Measurements from ENCODE around the gene AKT1S1.

Gene AKT1S1

DNA sequence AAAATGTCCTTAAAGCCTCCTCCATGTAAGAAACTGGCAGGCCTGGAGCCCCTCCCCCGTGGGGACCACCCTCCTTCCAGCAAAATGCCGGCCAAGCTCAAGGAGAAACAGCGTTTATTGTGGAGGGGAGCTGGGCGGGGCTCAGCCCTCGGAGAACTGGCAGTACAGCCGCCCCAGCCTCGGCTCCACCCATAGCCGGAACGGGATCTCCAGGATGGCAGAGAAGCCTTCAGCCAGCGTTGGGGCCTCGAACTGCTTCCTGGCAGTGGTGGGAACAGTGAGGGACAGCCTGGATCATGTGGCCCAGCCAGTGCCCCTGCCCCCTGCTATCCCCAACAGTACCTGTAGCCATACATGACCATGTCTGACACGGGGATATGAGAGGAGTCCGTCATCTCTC lies 16.0 kb downstream of the AKT1S1 start:
- TF ChIP-seq, protein P1, sequence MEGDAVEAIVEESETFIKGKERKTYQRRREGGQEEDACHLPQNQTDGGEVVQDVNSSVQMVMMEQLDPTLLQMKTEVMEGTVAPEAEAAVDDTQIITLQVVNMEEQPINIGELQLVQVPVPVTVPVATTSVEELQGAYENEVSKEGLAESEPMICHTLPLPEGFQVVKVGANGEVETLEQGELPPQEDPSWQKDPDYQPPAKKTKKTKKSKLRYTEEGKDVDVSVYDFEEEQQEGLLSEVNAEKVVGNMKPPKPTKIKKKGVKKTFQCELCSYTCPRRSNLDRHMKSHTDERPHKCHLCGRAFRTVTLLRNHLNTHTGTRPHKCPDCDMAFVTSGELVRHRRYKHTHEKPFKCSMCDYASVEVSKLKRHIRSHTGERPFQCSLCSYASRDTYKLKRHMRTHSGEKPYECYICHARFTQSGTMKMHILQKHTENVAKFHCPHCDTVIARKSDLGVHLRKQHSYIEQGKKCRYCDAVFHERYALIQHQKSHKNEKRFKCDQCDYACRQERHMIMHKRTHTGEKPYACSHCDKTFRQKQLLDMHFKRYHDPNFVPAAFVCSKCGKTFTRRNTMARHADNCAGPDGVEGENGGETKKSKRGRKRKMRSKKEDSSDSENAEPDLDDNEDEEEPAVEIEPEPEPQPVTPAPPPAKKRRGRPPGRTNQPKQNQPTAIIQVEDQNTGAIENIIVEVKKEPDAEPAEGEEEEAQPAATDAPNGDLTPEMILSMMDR (IDR thresholded peaks at IDR 0.05; ENCODE audit: low read depth, low read length, missing control alignments): no peak
- no peak overlapping the region for H3K4me3 ChIP-seq (ENCODE audit: low read depth, low read length)
- DNase-seq (ENCODE audit: low read depth): no peak

DNA sequence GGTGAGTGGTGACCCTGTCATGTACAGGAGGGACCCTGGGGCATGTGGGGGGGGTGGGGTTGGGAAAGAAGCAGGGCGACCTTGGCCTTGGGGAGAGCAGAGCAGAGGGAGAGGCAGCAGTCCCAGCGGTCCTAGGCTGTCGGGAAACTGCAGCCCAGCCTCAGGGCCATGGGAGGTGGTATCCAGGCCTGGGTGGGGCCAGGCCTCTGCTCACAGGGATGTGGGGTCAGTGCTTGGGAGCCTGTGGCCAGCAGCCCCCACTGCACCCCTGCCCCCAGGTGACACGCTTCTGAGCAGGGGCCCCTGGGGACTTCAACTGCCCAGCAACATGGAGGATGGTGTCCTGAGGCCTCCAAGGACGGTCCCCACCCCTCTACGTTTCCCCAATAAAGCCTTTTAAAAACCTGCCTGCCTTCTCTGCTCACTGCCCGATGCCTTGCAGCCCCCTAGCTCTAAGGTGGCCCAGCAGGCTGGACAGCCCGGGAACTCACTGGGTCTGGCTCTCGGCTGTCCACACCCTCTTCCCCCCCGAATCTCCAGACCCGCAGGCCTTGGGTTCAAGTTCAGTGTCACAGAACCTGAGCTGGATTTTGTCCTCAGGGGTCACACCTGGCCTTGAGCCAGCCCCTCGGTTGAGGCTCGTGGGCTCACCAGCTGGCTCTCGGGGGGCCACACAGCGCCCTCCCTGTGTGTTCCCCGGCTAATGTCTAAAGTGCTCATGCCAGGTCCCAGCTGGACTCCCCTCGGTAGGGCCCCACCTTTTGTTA lies 16.6 kb downstream of the AKT1S1 start:
- TF ChIP-seq, protein P1 (IDR thresholded peaks at IDR 0.05; ENCODE audit: low read depth, low read length, missing control alignments): no peak
- DNase-seq (ENCODE audit: low read depth): no peak

DNA sequence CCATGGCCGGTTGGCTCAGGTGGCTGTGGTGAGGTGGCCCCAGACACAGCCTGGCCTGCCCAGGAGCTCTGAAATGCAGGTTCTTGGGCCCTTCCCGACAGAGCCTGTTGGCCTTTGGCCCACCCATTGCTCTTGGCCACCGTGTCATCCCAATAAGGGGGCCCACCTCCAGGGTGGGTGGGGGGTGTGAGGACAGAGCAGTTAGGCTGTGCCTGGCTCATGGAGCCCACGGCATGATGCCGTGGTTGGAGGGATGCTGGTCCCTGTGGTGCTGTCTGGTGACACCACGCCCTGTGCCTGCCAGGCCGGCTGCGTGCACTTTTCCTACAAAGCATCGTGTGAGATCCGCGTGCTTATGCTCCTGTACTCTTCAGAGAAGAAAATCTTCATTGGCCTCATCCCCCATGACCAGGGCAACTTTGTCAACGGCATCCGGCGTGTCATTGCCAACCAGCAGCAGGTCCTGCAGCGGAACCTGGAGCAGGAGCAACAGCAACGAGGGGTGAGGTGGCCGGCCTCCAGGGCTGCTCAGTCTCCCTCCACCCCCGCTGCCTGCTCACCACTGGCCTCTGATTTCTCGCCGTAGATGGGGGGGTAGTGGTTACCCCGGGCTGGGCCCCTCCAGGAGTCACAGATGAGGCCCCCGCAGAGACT lies 17.3 kb downstream of the AKT1S1 start:
- TF ChIP-seq, protein P1 (IDR thresholded peaks at IDR 0.05; ENCODE audit: low read depth, low read length, missing control alignments): no peak
- no peak overlapping the region for H3K4me3 ChIP-seq (ENCODE audit: low read depth, low read length)
- DNase-seq (ENCODE audit: low read depth): no peak

More for the DNA sequence above, 16.6 kb downstream of the AKT1S1 start:
- no peak overlapping the region for H3K4me3 ChIP-seq (ENCODE audit: low read depth, low read length)

DNA sequence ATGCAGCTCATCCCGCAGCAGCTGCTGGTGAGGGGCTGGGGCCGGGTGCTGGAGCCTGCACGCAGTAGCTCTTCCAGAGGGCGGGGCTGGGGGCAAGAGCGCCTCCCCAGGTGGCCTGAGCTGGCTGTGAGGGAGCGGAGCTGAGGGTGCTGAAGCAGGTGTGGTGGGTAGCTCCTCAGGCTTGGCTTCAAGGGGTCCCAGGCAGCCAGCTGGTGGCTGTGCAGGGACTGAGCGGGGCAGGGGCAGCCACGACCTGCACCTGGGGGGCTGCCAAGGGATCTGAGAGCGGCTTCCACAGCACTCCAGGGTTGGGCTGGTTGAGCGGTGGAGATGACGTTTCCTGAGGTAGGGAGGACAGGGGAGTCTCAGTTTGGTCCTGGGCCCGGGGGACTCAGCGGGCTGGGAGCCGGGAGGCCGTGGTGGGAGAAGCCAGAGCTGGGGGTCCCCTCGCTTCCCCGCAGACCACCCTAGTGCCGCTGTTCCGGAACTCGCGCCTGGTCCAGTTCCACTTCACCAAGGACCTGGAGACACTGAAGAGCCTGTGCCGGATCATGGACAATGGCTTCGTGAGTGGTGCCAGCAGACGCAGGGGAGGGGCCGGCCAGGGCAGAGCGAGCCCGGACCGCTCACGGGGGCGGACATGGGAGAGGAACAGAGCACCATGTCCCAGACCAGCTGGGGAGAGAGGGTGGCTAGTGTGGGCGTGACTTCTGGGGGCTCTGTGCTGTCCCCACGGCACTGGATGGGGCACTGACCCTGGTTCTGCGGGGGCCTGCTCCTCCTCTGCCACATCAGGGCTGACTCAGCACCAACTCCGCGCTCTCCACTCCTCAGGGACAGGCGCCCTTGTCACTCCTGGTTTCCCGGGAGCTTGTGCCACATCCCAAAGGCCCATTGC lies 18.8 kb downstream of the AKT1S1 start:
- TF ChIP-seq, protein P1 (IDR thresholded peaks at IDR 0.05; ENCODE audit: low read depth, low read length, missing control alignments): no peak
- DNase-seq (ENCODE audit: low read depth): no peak
- no peak overlapping the region for H3K4me3 ChIP-seq (ENCODE audit: low read depth, low read length)

DNA sequence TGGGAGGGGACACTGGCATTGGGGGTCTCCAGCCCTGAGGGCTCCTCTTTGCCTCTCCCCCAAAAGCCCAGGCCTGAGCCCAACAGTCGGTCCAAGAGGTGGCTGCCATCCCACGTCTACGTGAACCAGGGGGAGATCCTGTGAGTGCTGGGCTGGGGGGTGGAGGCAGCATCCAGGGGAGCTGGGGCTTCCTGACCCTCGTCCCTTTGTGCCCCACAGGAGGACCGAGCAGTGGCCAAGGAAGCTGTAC lies 19.4 kb downstream of the AKT1S1 start:
- TF ChIP-seq, protein P1 (IDR thresholded peaks at IDR 0.05; ENCODE audit: low read depth, low read length, missing control alignments): no peak
- H3K4me3 ChIP-seq (ENCODE audit: low read depth, low read length): no peak overlapping the region
- no peak for DNase-seq (ENCODE audit: low read depth)

DNA sequence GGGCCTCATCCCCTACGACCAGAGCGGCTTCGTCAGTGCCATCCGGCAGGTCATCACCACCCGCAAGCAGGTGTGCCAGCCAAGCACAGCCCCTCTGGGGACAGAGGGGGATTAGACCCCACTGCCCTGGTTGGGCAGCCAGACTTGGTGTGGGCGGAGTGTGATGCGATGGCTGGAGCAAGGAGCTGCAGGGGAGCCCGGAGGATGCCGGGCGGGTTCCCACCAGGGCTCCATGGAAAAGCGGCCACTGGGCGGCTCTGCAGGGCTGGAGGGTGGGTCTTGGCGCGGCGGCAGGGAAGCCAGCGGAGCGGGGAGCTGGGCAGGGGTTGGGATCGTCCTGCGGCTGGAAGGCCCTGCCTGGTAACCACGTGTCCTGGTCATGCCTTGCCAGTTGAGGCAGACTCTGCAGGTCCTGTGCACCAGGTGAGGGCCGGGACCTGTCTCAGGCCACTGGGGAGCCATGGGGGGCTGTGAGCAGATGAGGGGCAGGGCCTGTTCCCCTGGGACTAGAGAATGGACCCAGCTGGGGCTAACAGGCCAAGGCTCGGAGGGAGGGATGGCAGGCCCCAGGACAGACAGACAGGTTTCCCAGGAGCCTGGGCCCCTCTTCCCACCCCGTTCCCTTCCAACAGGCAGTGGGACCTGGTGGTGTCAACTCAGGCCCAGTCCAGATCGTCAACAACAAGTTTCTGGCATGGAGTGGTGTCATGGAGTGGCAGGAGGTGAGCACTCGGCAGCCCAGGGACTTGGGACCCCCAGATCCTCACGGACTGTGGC lies 19.9 kb downstream of the AKT1S1 start:
- TF ChIP-seq, protein P1 (IDR thresholded peaks at IDR 0.05; ENCODE audit: low read depth, low read length, missing control alignments): no peak
- no peak for DNase-seq (ENCODE audit: low read depth)
- H3K4me3 ChIP-seq (ENCODE audit: low read depth, low read length): no peak overlapping the region
